NT2/D1 (cell line): ENCODE data around the gene NCS1.

ENCODE experiments used
- SUZ12 ChIP-seq: IDR thresholded peaks from 2 replicates; pipeline ENCODE4 v1.6.1; 2011; ENCODE audit not compliant: insufficient read length, insufficient read depth; ENCODE audit errors: extremely low read depth
- YY1 ChIP-seq: IDR thresholded peaks from 2 replicates; pipeline ENCODE4 v1.6.1; 2011; ENCODE audit not compliant: insufficient read length, insufficient read depth
- ZNF274 ChIP-seq: IDR thresholded peaks from 2 replicates; pipeline ENCODE4 v1.6.1; 2011; ENCODE audit warnings: mild to moderate bottlenecking, low read depth, low read length

GRCh38 chr9:130197386-130197785 lies 25.2 kb downstream of the NCS1 start:
- TF ChIP-seq YY1 (no peak), ZNF274 (no peak), SUZ12 (no peak)
